ENCODE results near the gene TRIM9.

Gene TRIM9

DNA sequence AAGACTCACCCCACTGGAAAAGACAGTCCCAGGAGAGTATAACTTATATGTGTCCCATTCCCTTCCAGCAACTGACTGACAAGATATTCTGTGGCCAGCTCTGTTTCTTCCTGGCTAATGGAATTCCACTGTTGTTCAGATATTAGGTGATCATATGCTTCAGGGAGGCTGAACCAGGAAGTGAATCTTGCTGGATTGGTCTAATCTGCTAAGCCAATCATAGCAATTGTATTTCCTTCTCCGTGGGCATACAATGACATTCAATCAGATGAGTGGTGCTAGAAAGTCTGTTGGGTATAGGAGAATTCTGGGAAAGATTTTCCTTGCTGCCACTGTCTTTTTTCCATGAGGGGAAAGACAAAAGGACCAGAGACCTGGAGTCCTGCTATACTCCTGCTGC, 162.7 kb downstream of the TRIM9 start:
- H3K9me3 Mint-ChIP-seq, result no peaks in the 10 kb centered on the region
- H3K4me3 Mint-ChIP-seq, result no peak overlapping the region
- H3K27ac Mint-ChIP-seq, result peak overlapping the region; percentile 64
- H3K27me3 Mint-ChIP-seq, result no peaks in the 10 kb centered on the region
- intact Hi-C loops (cut with micrococcal nuclease), result no loop called here
- H3K36me3 Mint-ChIP-seq (ENCODE audit: low read depth), result peaks cover 66% of the 10 kb centered on the region
- peaks cover 46% of the 10 kb centered on the region for H3K4me1 Mint-ChIP-seq (ENCODE audit: low read depth)

DNA sequence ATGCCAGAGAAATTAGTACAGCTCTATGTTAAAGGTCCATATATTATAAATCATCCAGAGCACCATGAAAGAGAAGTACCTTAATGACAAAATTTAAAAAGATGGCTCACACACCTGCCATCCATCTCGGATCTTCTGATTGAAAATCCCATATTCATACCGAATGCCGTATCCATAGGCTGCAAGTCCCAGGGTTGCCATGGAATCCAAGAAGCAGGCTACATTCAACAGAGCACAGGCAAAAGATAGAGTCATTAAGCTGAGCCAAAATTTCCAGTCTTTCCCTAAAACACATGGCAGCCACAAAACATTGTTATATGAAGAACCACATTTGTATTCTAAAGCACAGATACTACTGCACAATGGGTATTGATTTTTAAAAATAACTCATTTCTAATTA, 163.3 kb downstream of the TRIM9 start:
- intact Hi-C loops (cut with micrococcal nuclease), result no loop called here
- Mint-ChIP-seq H3K9me3 (no peaks in the 10 kb centered on the region), H3K27ac (peak overlapping the region; percentile 64), H3K36me3 (ENCODE audit: low read depth) (peaks cover 66% of the 10 kb centered on the region), H3K4me1 (ENCODE audit: low read depth) (peaks cover 47% of the 10 kb centered on the region), H3K27me3 (no peaks in the 10 kb centered on the region), H3K4me3 (no peak overlapping the region)

GRCh38 chr14:50929506-50929905, 165.4 kb downstream of the TRIM9 start:
- no peak overlapping the region for H3K4me3 Mint-ChIP-seq
- intact Hi-C loops (cut with micrococcal nuclease), result no loop called here
- peaks cover 55% of the 10 kb centered on the region for H3K4me1 Mint-ChIP-seq (ENCODE audit: low read depth)
- H3K36me3 Mint-ChIP-seq (ENCODE audit: low read depth), result peaks cover 61% of the 10 kb centered on the region
- H3K27ac Mint-ChIP-seq, result peak overlapping the region; percentile 39
- H3K9me3 Mint-ChIP-seq, result no peaks in the 10 kb centered on the region
- no peaks in the 10 kb centered on the region for H3K27me3 Mint-ChIP-seq

DNA sequence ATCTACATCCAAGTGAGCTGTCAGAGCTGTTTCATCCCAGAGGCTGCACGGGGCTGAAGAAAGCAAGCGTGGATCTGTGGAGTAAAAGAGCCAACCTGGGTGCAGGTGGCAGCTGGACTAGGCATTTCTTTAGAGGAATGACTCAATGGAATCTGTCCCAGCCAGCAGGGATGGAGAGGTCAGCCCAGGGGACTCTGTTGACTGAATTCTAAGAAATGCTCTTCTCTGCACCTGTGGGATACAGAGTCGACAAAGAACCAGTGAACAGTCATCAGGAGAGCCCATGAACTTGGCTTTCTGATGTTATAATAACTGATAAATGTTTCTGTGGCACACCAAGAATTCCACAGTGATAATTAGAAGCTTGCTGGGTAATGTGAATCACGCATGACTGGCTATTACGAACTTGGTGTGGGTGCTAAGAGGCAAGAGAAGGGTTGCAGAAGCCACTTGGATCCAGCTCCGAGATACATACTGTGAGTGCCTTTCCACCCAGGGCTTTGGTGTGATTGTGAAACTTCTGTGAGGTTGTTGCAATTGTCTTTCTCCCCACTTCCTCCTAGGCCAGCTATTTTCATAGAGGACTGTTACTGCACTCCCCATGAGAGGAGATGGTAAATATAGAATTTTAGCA, 166.8 kb downstream of the TRIM9 start:
- Mint-ChIP-seq H3K9me3 (no peaks in the 10 kb centered on the region), H3K4me3 (no peak overlapping the region), H3K27me3 (no peaks in the 10 kb centered on the region), H3K4me1 (ENCODE audit: low read depth) (peaks cover 51% of the 10 kb centered on the region), H3K27ac (peak overlapping the region; percentile 76), H3K36me3 (ENCODE audit: low read depth) (peaks cover 56% of the 10 kb centered on the region)
- intact Hi-C loops (cut with micrococcal nuclease), result no loop called here

DNA sequence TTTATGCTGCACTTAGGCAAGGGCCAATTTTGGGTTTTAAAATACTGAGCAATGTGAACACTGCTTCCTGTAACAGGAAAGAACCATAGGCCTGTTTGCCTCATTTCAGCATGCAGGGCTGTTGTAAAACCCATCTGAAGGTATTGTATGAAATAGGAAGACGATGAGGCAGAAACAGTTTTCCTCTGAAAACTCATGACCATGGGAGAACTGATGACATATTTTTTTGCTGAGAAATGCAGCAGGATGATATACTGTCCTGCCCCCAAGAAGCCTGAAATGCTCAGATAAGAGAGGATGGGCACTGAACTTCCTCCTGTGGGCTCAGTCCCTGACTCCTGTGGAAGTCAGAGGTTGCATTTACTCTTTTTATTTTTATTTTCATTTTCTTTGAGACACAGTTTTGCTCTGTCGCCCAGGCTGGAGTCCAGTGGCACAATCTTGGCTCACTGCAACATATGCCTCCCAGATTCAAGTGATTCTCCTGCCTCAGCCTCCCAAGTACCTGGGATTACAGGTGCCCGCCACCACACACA, 168.0 kb downstream of the TRIM9 start:
- no peak overlapping the region for H3K4me3 Mint-ChIP-seq
- intact Hi-C loops (cut with micrococcal nuclease), result no loop called here
- H3K27me3 Mint-ChIP-seq, result no peaks in the 10 kb centered on the region

More for the DNA sequence above, 168.0 kb downstream of the TRIM9 start:
- no peaks in the 10 kb centered on the region for H3K9me3 Mint-ChIP-seq
- peaks cover 39% of the 10 kb centered on the region for H3K4me1 Mint-ChIP-seq (ENCODE audit: low read depth)
- peak overlapping the region; percentile 76 for H3K27ac Mint-ChIP-seq
- H3K36me3 Mint-ChIP-seq (ENCODE audit: low read depth), result peaks cover 63% of the 10 kb centered on the region

All from dendritic cell treated with granulocyte-macrophage colony-stimulating factor and Interleukin-4, amounts not matched to agents 40 ng/mL and 50 ng/mL, for 4 days (primary cell).